GM19193 (cell line): ENCODE results near the gene NTN1.

Source experiments
- POLR2A ChIP-seq: IDR thresholded peaks from 4 replicates; pipeline ENCODE4 v1.6.1; 2011; ENCODE audit not compliant: insufficient read depth, insufficient read length; ENCODE audit errors: extremely low read depth

NTN1 gene

GRCh38 chr17:9140550-9141424 lies 119.5 kb downstream of the NTN1 start:
- TF ChIP-seq POLR2A: no peak

- no peak for TF ChIP-seq POLR2A
These were observed 120.1 kb downstream of the NTN1 start for GRCh38 chr17:9141425-9141753.

- TF ChIP-seq POLR2A: no peak
These were observed 121.6 kb downstream of the NTN1 start for GRCh38 chr17:9142772-9143494.

- TF ChIP-seq POLR2A: no peak
These were observed 123.4 kb downstream of the NTN1 start for GRCh38 chr17:9144502-9145249.

- TF ChIP-seq POLR2A: no peak
These were observed 124.8 kb downstream of the NTN1 start for GRCh38 chr17:9146064-9146463.

- no peak for TF ChIP-seq POLR2A
These were observed 127.7 kb downstream of the NTN1 start for GRCh38 chr17:9148905-9149525.

- no peak for TF ChIP-seq POLR2A
These were observed 129.3 kb downstream of the NTN1 start for GRCh38 chr17:9150446-9151090.

- TF ChIP-seq POLR2A: no peak
These were observed 129.8 kb downstream of the NTN1 start for GRCh38 chr17:9151091-9151490.

- no peak for TF ChIP-seq POLR2A
These were observed 137.5 kb downstream of the NTN1 start for GRCh38 chr17:9158544-9159452.

GRCh38 chr17:9162275-9162985 lies 141.1 kb downstream of the NTN1 start:
- TF ChIP-seq POLR2A: no peak

GRCh38 chr17:9166788-9167187 lies 145.5 kb downstream of the NTN1 start:
- no peak for TF ChIP-seq POLR2A

GRCh38 chr17:9167379-9167778 lies 146.1 kb downstream of the NTN1 start:
- no peak for TF ChIP-seq POLR2A

GRCh38 chr17:9169116-9169515 lies 147.8 kb downstream of the NTN1 start:
- TF ChIP-seq POLR2A: no peak
